ENCODE measurements around the gene ZBTB16. TPM values are rescaled to one million over a fixed set of nuclear protein-coding genes. Genes with fewer than 3 reads are reported as not detected.

ZBTB16 gene
- total and polyA plus RNA-seq, 3 donors from 2014 or later, result 11.4 to 88.5 (median 51.5) TPM

DNA sequence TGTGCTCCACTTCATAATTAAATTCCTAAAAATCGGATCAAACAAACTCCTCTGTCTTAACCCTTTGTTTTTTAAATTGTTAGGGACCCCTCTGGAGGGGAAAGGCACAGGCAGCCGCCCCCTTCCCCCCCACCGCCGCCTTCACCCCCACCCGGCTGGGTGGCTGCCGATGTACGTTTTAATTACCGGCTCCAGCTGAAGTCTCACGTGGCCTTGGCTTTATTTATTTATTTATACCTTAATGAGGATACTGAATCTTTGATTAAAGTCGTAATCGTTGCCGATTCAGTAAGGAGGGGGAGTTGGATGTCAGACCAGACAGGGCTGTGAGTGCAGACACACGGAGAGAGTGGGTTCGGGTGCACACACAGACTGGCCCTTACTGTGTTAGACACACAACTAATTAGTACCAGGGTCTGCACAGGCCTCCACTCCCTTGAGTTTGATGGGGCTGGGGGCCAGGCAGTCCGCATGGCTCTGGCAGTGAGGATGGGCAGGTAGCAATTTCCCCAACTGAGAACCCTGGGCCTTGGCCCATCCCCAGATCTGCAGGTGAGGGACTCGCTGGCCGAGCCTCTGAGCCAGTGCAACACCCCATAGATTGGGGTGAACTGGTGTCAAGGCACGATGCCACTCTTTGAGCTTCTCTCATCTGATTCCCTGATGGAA, 185.3 kb downstream of the ZBTB16 start:
- Histone ChIP-seq H3K4me3 (no peak overlapping the region), H3K9me3 (no peaks in the 10 kb centered on the region), H3K4me1 (no peaks in the 10 kb centered on the region), H3K27me3 (no peaks in the 10 kb centered on the region), H3K27ac (no peak overlapping the region), H3K36me3 (ENCODE audit: low read depth, missing control alignments) (no peaks in the 10 kb centered on the region)
- DNase-seq, result no peak
- 69 to 81% methylated on average over 17 to 18 of the region's 18 CpGs for WGBS, 2 donors
- TF ChIP-seq, protein P1, sequence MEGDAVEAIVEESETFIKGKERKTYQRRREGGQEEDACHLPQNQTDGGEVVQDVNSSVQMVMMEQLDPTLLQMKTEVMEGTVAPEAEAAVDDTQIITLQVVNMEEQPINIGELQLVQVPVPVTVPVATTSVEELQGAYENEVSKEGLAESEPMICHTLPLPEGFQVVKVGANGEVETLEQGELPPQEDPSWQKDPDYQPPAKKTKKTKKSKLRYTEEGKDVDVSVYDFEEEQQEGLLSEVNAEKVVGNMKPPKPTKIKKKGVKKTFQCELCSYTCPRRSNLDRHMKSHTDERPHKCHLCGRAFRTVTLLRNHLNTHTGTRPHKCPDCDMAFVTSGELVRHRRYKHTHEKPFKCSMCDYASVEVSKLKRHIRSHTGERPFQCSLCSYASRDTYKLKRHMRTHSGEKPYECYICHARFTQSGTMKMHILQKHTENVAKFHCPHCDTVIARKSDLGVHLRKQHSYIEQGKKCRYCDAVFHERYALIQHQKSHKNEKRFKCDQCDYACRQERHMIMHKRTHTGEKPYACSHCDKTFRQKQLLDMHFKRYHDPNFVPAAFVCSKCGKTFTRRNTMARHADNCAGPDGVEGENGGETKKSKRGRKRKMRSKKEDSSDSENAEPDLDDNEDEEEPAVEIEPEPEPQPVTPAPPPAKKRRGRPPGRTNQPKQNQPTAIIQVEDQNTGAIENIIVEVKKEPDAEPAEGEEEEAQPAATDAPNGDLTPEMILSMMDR (IDR thresholded peaks at IDR 0.05), result no peak
- no peak for TF ChIP-seq POLR2A (IDR thresholded peaks at IDR 0.05)
- intact Hi-C loops (cut with DNase I; ENCODE audit: low total_unique reads), result no loop called here

DNA sequence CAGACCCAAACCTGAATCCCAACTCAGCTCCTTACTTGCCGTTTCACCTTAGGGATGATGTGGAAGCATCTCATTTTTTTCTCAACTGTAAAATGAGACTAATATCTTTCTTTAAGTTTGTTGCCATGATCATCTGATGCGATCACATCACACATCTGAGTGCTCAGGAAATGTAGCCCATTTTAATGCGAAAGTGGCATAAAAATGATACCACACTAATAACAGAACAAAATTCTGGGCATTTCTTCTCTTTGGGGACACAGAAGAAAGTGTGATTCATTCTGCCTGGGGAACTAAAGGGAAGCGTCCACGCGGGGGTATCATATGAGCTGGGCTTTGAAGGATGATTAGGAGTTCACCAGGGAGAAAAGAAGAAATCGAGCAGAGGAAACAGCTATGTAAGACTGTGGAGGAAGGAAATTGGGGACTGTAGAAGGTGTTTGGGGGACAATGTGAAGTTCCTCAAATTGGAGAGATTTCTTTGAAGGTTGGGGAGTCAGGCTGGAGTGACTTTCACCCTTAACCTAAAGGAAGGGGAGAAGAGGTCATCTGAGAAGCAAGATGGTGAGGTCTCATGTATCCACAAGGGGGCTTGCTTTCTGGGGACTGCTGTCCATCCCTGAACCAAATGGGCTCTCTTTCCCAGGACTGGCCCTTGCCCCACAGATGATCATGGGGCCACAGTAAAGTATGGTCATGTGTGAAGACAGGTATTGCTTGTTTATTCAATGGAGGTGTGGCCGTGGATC, 187.0 kb downstream of the ZBTB16 start:
- Histone ChIP-seq H3K27me3 (no peaks in the 10 kb centered on the region), H3K4me3 (no peak overlapping the region), H3K27ac (no peak overlapping the region), H3K4me1 (peaks cover 2% of the 10 kb centered on the region), H3K36me3 (ENCODE audit: low read depth, missing control alignments) (no peaks in the 10 kb centered on the region), H3K9me3 (no peaks in the 10 kb centered on the region)
- WGBS, 2 donors, result 93 to 94% methylated on average over 8 of the region's 8 CpGs
- intact Hi-C loops (cut with DNase I; ENCODE audit: low total_unique reads), result no loop called here
- TF ChIP-seq, protein P1 (IDR thresholded peaks at IDR 0.05), result no peak
- DNase-seq, result no peak

DNA sequence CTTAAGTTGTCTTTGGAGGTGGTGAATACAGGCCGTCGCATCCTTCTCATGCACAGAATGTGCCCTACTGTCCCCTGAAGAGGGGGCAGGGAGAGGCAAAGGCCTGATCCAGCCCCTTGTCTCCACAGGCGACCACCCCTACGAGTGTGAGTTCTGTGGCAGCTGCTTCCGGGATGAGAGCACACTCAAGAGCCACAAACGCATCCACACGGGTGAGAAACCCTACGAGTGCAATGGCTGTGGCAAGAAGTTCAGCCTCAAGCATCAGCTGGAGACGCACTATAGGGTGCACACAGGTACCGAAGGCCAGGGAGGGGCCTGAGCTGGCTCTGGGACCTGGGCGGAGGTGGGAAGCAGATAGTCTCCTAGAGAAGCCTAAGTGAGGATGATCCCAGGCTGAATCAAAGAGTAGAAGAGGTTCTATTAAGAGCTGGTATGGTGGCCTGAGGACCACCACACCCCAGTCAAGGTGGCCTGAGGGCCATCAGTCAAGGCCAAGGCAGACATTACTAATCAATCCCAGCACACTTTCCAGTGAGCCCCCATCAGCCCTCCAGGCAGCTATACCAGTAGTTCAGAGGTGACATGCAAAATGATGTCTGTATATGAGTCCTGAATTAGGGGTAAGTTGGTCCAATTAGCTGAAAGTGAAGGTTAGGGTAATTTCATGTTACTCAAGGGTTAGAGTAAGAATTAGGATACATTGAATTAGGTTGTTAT, 187.7 kb downstream of the ZBTB16 start:
- no peak for TF ChIP-seq POLR2A (IDR thresholded peaks at IDR 0.05)
- TF ChIP-seq, protein P1 (IDR thresholded peaks at IDR 0.05), result no peak
- Histone ChIP-seq H3K4me1 (peaks cover 9% of the 10 kb centered on the region), H3K27me3 (no peaks in the 10 kb centered on the region), H3K4me3 (no peak overlapping the region), H3K9me3 (no peaks in the 10 kb centered on the region), H3K36me3 (ENCODE audit: low read depth, missing control alignments) (no peaks in the 10 kb centered on the region), H3K27ac (no peak overlapping the region)
- WGBS, 2 donors, result 91 to 100% methylated on average over 4 to 11 of the region's 11 CpGs
- no peak for DNase-seq
- intact Hi-C loops (cut with DNase I; ENCODE audit: low total_unique reads), result no loop called here

DNA sequence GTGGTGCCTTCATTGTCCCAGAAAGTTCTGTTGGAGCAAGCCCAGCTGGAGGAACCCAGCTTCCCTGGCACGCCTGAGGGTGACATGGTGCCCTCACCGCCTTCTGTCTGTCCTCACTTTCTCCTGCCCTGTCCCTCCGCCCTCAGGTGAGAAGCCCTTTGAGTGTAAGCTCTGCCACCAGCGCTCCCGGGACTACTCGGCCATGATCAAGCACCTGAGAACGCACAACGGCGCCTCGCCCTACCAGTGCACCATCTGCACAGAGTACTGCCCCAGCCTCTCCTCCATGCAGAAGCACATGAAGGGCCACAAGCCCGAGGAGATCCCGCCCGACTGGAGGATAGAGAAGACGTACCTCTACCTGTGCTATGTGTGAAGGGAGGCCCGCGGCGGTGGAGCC, 190.7 kb downstream of the ZBTB16 start:
- Histone ChIP-seq H3K9me3 (no peaks in the 10 kb centered on the region), H3K4me3 (no peak overlapping the region), H3K36me3 (ENCODE audit: low read depth, missing control alignments) (no peaks in the 10 kb centered on the region), H3K27ac (no peak overlapping the region), H3K4me1 (peaks cover 9% of the 10 kb centered on the region), H3K27me3 (no peaks in the 10 kb centered on the region)
- 87 to 94% methylated on average over 17 of the region's 17 CpGs for WGBS, 2 donors
- intact Hi-C loops (cut with DNase I; ENCODE audit: low total_unique reads), result no loop called here
- TF ChIP-seq, protein P1 (IDR thresholded peaks at IDR 0.05), result no peak
- no peak for TF ChIP-seq POLR2A (IDR thresholded peaks at IDR 0.05)
- DNase-seq, result no peak

Data from testis (tissue), 3 donors.